GM21786 (cell line): Measurements from ENCODE around the gene ST7.

Experiments used
- ATAC-seq: cut with Tn5 transposase; IDR thresholded peaks from one replicate; pipeline ENCODE4 v1.9.1; 2021; ENCODE audit not compliant: unreplicated experiment

ST7 gene

DNA sequence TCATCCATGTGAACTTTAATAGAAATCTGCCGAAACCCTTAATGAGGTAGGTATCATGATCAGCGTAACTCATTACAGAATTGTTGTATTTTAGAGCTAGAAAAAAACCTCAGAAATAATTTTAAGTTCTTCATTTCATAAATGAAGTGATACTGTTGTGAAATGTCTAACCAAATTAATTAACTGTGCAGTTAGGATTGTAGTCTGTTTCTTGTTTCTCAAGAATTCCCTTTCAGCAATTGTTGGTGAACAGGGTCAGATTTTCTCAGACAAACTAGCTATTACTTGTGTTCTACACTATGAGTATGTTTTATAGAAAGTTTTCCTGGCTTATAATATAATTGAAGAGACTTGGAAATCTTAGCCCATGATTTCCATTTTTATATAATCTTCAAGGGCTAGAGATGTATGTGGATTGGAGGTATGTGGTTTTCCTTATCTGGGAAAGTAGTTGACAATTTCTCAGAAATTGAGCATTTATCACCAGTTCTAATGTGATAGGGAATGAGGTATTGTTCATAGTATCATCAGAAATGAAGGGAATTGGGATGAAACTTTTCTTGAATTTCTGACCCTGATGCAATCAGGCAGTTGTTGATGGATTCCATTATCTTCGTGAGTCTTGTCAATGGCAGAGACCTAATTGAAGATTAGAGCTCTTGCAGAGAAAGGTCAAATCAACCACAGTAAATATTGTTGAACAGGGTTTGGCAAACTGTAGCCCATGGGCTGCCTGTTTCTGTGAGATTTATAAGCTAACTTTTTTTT is 55.0 kb downstream of the ST7 start:
- no peak for ATAC-seq

DNA sequence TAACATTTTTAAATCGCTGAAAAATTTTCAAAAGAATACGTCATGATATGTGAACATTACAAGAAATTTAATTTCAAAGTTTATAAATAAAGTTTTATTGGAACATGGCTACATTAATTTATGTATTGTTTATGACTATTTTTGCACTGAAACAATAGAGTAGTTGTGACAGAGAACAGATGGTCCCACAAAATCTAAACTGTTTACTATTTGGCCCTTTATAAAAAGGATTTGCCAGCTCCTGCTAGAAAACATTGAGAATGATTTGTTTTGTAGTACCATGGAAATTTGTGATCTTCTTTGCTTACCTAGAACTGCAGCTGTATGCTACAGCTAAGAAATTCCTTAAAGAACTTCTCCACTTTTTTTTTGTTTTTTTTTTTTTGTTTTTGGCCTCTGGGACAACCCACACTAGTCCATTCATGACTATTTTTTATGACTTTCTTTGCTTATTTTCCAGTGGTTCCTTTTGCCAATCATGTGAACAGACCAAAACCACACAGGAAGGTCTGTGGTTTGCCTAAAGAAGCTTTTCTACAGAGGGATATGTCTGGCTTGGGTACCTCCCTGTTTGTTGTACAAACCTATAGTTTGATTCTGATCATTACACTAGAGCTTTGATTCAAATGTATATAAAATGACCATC is 55.7 kb downstream of the ST7 start:
- peak; percentile 13 for ATAC-seq

DNA sequence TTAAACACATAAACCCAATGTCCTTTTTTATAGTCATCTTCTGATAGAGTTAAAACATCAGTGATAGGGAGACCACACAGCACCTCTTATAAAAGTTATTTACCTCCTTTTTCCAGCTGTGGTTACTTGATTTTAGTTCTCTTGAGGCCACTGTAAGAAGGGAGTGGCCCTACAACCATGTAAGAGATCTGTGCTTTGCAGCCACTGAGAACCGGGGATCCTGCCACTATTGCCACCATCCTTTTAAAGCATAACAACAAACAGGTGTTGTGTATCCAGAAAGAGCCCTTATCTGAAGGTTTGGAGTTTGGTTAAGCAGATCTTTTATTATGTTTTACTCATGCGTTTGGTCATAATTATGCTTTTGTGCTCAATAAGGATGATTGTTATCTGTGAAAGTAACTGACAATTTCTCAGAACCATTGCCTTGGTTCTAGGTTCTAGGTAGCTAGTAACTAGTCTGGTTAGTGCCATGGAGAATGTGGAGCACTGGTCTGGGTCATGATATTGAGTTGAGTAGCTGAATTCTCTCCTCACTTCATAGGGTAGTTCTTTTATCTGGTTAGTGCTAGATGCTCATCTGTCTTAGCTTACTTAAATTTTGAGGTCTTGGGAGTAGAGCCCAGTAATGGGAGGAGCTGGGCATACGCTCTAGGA is 56.5 kb downstream of the ST7 start:
- ATAC-seq = no peak

DNA sequence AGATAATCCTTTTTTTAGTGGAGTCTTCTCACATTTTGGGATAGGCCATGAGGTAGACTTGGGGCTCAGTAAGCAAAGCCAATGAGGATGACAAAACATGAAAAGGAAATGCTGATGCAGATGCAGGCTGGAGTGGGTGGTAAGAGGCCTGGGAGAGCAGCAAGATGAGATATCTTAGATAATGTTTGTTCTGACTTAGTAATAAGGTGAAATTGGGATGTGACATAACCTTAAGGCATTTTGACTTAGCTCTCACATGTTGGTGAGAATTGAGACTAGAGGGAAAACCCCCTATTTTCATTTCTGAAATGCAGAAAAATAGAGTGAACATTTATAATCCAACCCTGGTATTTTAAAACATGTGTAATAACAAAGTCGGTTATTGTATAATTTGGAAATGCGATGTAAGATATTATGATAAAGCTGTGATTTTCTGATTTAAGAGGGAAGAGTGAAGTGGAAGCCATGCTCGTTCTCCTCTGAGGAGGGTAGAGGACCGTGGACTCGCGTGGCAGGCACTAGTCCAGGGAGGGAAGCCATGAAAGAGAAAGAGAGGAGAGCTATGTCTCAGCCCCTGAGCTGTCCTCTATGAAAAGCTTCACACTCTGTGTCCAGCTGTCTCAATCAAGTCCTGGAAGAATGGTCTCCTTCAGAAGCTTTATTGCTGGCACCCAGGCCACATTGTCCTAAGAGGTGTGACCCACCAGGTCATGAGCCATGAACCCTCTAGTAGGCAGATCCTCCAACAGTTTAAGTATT is 57.3 kb downstream of the ST7 start:
- ATAC-seq = peak; percentile 37

DNA sequence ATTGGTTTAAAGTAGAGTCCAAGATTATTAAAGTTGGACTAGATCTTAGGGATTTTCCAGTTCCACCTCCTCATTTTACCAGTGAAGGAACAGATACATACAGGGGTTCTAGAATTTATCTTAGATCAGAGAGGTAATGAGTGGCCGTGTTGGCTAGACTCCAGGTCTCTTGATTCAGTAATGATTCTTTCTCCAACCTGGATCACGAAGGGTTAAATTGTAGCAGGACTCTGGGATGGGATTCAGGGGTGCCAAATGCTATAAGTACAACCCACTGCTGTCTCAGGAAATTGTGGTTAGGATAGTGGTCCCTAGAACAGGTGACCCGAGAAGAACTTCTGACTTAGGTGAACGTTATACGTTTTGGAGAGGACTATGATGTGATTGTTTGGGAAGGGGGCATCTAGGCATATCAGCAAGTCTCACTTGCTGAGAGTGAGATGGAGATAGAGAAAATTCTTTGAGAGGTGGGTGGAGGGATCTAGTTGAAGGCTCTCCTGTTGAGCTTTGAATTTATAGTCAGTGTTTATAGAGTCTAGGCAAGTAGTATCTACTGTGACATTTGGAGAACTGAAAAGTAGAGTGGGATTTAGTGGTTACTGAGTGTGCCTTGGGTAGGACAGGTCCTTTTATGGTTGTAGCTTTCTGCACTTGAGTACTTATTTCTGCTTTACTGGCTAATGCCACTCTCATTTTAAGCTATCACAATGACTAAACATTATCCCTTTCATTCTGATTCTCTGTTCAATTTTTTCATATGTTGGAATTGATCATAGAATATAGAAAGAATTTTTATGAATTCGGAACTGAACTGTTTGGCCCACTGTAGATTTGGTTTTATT is 58.3 kb downstream of the ST7 start:
- peak; percentile 73 for ATAC-seq

DNA sequence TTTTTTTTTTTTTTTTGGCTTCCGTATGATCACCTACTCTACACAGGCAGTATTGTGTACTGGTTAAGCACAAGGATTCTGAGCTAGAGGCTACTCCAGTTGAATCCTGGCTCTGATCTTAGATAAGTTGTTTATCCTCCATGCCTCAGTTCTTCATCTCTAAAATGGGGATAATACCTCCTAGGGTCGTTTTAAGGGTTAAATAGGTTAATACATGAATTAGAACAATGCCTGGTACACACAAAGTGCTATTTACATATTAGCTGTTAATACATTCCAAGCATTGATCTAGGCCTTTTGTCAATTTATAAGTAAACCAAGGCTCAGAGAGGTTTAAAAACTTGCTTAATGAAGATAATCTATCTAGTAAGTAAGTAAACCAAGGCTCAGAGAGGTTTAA is 59.0 kb downstream of the ST7 start:
- ATAC-seq = peak; percentile 0

DNA sequence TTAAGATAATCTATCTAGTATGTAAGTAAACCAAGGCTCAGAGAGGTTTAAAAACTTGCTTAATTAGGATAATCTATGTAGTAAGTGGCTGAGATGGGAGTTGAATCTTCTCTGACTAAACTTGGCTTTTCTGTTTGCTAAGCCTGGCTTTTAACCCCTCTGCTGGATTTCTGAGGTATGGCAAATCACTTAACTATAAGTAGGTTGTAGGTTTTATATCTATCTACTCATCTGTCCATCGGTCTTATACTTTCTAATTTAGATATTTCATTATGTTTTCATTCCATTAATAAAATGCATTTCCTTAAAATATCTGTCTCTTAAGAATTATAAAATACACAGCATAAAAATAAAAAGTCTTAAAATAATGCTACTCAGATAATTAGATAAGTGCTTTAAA is 59.4 kb downstream of the ST7 start:
- no peak for ATAC-seq

DNA sequence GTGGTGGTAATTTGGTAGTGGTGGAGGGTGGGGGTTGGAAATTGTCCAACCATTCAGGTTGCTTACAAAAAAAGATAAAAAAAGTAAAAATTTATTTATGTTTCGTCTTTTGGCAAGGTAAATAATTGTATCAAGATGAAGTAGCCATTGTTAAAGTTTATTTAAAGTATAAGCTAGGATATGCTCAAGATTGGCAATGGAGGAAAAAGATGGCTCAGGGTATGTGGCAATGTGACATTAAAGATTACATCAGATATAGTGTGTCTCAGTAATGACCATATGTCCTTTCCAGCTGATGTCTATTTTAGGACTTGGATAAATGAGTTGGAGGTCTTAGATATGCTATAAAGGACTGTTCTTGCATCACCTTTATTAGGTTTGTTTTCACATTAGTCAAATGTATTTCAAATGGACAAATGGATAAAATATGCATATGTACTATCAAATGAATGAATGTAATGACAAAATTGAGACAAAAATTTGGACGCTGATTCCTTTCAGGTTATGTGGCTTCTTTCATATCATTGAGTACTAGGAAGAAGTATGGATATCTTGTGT is 60.9 kb downstream of the ST7 start:
- ATAC-seq = no peak

DNA sequence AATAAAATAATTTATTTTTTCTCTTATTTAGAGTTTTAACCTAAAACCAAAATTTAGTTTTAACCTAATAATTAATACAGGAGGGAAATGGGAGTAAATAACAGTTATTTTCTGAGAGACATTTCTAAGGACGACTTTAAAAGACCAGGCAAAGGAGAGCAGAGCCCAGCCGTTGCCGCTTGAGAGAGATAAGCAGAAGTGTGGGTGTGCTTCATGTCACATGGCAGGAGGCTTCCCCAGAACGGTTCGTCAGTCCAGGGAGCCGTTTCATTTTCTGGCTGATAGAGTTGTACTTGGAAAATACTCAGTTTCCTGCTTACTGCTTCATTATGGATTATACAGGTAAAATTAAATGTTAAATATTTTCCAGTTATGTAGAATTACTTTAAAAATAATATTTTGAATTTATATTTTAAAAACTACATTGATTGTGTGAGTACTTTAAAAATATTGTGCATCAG is 61.4 kb downstream of the ST7 start:
- ATAC-seq = peak; percentile 31

DNA sequence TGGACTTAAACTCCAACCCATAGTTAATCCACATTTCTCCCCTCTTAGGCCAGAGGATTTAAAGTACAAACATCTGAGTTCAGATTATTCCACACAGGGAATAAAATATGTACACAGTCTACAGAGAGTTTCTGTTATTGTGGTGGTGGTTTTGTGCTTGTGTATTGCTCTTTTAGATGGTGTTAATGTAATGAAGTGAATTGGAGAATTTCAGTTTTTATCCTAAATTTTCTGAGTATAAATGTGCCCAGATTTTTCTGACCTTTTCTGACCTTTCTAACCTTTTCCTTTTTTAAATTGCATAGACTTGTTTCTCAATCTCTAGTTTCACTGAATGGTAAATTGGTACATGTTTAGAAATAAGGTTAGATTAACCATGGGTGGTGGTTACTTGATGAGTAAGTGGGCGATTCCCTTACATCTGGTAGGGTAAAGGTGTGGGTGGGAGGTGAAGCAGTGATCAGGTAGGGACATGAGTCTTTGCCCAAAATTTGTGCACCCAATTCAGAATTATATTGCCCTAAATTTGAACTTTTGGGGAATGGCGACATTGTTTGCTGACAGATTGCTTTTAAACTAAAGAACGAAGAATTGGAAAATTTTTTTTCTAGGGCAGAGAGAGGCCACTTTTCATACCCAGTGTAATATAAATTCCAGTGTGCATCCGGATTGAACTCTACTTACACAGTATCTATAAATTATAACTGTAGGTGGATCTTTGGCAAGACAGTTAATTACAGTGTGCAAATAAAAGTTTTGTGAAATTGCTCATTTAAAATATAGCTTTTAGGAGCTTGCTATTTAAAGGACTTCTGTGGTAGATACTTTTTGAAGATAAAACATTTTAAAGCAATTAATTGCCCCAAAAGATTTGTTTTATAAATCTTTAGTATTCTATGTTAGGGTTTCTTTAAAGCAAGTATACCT is 62.2 kb downstream of the ST7 start:
- no peak for ATAC-seq

DNA sequence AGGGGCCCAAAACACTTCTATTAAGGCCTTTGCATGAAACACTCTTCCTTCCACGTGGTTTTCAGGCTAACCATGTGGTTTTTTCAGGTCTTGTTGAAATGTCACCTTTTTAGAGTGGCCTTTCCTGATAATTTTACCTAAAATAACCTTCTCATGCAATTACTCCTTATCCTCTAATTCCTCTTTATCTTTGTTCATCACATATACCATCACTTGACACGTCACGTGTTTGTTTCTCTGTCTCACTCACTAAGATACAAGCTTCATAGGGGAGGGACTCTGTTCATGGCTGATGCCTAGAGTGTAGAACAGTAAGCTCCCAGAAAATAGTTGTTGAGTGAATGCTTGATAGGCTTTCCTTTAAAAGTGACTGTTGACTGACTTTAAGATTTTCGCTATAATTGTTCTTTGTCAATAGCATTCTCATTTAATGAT is 63.7 kb downstream of the ST7 start:
- ATAC-seq = no peak

DNA sequence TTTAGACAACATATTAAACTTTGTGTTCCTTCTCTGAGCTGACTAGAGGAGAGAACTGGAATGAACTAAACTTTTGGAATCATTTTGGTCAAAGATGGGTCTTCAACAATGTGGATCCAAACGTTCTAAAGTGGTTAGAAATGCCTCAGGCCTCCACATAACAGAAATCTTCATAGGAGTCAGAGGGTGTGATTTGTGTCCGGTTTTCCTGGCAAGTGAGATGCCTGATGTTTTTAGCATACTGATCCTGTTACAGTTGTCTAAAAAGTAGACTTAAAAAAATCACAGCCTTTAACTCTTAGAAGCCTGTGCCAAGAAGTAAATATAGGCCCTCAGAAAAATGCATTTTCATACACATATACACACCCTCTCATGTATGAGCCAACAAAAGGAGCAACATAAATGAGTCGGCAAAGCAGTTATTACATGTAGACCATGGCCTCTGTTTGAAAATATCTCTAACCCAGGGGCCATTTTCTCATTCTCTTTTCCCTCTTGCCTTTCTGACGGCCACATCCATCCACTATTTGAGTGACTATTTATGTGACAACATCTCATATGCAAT is 64.5 kb downstream of the ST7 start:
- ATAC-seq = no peak

DNA sequence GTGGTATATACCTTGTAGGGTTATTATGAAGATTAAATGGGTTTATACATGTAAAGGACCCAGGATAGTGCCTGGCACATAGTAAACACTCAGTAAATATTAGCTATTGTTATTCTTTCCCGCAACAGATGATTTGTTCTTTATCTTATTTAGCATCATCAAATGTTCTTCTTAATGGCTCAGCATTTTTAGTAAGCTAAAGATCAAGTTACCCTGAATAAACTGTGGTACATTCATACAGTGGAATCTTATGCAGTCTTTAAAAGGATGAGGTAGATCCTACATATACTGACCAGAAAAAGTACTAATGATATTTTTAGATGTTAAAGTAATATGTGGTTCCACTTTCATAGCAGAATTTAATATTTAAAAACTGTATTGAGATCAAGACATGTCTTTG is 65.4 kb downstream of the ST7 start:
- ATAC-seq = no peak

DNA sequence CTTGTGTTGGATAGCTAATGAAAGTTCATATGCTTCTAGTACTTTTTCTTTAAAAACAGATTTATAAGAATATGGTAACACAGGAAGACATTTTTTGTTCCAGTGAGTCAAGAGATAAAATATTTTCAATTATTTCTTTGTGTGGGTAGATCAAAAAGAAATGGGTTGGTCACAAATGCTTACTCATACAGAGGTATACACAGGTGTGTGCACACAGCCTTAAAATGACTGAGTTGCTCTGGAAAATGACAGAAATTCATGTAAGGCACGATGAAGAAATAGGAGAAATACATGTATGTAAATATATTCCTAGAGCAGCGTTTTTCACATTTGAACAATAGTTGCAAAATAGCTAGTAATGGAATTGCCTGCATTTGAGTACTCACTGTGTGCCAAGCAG is 66.0 kb downstream of the ST7 start:
- ATAC-seq = no peak

DNA sequence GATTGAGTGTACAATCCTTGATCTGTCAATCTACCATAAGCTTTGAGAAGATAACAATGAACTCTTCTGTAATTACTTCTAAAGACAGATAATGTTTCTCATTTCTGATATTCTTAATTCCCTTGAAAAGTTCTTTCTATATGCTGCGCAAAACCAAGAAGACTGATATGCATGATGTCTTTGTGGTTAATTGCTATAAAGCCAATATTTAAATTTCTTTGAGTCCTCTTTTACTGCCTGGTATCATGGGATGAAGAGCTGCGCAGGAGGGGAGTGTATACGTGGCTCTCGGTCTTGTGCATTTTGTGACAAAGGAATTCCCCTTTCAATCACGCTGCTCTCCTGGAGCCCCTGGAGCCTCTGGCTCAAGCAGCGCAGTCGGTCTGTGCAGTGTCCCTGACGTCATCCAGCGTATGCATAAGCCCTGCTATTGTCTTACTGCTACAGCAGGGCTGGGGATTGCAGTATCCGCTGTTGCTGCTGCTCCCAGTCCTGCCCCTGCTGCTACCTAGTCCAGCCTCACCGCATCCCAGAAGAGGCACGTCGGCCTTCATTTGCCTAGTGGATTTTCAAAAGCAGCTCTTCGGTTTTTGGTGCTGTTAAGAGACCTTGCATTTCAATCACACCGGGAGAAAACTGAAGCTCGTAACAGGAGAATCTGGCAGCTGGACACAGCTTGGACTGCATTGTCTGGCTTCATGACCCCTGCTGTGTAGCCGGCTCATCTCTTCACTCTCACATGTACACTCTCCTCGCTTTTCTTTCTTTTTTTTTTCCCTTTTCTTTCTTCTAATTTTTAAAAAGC is 66.7 kb downstream of the ST7 start:
- ATAC-seq = no peak

DNA sequence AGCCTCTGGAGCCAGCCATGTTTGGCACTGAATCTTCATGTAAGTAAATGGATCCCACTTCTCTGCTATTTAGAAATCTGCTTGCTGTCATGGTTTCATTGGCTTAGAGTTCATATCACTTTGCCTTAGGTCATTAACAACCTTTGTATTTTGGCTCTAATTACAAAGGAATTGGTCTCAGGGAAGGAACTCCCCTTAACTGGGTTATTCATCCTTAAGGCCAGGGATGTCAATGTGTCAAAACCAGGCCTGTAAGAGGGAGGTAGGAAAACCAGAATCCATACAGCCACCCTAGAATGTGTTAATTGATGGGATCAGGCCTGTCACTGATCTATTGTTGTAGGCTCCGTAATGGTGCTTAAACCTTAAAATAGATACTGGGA is 67.3 kb downstream of the ST7 start:
- no peak for ATAC-seq

DNA sequence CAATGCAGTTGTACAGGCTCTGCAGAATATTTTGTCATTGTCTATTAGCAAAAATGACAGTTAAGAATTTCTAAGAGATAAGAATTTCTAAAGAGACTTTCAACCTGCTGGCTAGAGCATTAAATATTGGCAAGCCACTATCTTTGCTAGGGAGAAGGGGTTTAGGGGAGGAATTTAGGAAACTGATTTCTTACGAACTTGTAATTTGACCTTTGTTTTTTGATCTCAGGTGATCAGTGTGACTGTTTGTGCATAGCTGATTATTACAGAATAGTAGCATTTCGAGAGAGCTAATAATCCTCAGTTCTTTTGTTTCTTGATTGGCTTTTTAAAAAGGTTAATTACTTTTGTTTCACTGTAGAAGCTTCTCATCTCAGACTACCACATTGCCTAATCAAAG is 68.1 kb downstream of the ST7 start:
- no peak for ATAC-seq

DNA sequence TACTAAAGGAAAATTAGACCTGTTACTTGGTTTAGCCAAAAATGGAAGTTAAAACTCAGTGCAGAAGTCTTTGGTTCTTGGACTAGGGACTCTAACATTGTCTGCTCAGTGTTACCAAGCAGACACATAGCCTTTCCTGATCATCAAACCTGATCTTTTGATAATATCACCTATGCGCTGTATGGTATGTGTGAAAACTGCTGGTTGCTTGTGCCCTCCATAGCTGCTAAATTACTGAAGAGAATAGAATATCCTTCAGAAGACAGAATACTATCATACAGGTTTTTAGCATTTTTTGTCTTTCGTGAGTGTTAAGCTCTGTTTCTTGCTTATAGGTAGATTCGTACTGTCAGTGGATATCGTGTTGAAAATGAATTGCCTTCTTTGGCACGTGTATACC is 68.7 kb downstream of the ST7 start:
- no peak for ATAC-seq
